ES-I3 (cell line): ENCODE measurements around the gene FIGN.

Source experiments
- H3K36me3 ChIP-seq: 2 replicates; pipeline ENCODE4 v1.6.1; 2013; ENCODE audit warnings: mild to moderate bottlenecking, low read length, control low read depth, moderate library complexity; ENCODE audit not compliant: insufficient read depth
- H3K4me1 ChIP-seq: 2 replicates; pipeline ENCODE4 v1.6.1; 2013; ENCODE audit warnings: mild to moderate bottlenecking, control low read depth, low read length; ENCODE audit not compliant: insufficient read depth
- H3K9ac ChIP-seq: 2 replicates; pipeline ENCODE4 v1.6.1; 2013; ENCODE audit warnings: low read depth, mild to moderate bottlenecking, low read length, moderate library complexity
- H3K9me3 ChIP-seq: 2 replicates; pipeline ENCODE4 v1.6.1; 2013; ENCODE audit warnings: mild to moderate bottlenecking, low read length, moderate library complexity; ENCODE audit not compliant: control insufficient read depth, insufficient read depth

The FIGN gene

DNA sequence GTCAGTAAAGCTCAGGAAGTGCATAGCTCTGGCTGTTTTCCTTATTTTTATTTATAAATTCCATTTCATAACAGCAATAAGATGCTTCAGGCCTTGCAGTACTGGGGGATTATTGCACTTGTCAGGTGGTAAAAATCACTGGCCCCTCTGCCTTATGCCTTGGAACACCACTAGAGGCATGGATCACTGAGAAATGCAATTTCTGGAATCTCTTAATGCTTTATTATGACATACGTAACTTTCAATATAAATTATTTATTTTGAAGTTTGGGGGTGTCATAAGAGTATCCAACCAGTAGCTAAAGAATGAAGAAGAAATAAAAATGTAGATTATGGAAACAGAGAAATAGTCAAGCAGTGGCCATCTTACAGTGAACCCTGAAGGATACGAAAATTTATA lies 183.1 kb downstream of the FIGN start:
- Histone ChIP-seq H3K36me3 (no peaks in the 10 kb centered on the region), H3K9ac (no peak overlapping the region), H3K4me1 (no peaks in the 10 kb centered on the region), H3K9me3 (no peaks in the 10 kb centered on the region)

DNA sequence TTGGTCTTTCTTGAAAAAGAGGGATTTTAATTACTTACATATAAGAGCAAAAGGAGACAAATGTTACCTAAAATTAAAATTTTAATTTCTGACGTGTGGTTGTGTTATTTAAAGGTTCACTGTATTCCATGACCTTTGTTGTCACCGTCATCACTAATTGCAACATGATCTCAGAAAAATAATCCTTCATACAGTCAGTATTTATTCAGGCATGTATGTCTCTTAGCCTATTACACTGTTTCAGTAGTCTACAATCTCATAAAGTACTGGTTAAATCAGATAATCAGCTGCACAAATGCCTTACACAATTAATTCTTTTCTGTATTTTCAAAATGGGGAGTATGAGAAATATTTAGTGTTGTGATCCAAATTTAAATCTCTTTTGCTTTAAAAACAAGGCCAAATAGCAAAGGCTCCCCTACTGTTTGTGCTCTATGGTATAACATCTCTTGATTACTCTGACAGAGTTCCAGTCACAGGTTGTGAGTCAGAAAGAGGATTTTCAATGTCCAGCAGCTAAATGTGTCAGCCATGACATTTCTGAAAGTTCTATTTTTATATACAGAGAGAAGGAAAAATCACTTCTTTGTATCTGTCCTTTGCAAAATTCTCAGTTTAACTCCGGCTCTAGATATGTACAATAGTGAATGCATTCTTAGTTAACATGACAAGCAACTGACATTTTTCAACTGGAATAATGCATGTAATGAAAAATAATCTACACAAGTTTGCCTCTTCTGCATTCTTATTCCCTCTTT lies 184.0 kb downstream of the FIGN start:
- Histone ChIP-seq H3K9ac (no peak overlapping the region), H3K36me3 (no peaks in the 10 kb centered on the region), H3K4me1 (no peaks in the 10 kb centered on the region), H3K9me3 (no peaks in the 10 kb centered on the region)

GRCh38 chr2:163548970-163549369 lies 186.8 kb downstream of the FIGN start:
- no peaks in the 10 kb centered on the region for H3K36me3 ChIP-seq

More at GRCh38 chr2:163548970-163549369, 186.8 kb downstream of the FIGN start:
- H3K9ac ChIP-seq: no peak overlapping the region
- H3K4me1 ChIP-seq: no peaks in the 10 kb centered on the region
- H3K9me3 ChIP-seq: no peaks in the 10 kb centered on the region
